GM10248 (cell line): ENCODE results near the gene KRT6B.
"Not testable (repeated sequence)": the region's sequence is repeated elsewhere in the genome, so short reads cannot be mapped to it uniquely, and the experiment has no call there.

Source experiments
- CTCF ChIA-PET: fragments of 300-600 bp; sonication (Branson Sonifier 250); formaldehyde crosslinking; extraction: SDS; loops from one replicate; lab custom pipeline; 2021; ENCODE audit warnings: antibody characterized with exemption; lab: Yijun Ruan, JAX
- POLR2A ChIA-PET: fragments of 350-650 bp; sonication (Branson Sonifier 250); formaldehyde crosslinking; extraction: SDS; loops from one replicate; lab custom pipeline; 2020; ENCODE audit warnings: antibody characterized with exemption; lab: Yijun Ruan, JAX
- DNase-seq: peaks from one replicate; pipeline ENCODE4 v3.0.0; 2012; ENCODE audit errors: extremely low spot score
- CTCF ChIP-seq: IDR thresholded peaks from 2 replicates; pipeline ENCODE4 v1.5.1; 2012; ENCODE audit warnings: mild to moderate bottlenecking, low read depth; ENCODE audit errors: extremely low read depth, missing control alignments, control extremely low read depth

Gene KRT6B

GRCh38 chr12:52452101-52452500 lies at the start of gene KRT6B:
Gene KRT6B (minus strand): TSS chr12:52452146. CDS start chr12:52452078, 68 bp downstream.
- DNase-seq = no peak
- POLR2A ChIA-PET = no interaction called here
- CTCF ChIA-PET = no interaction called here
- TF ChIP-seq CTCF = no peak

GRCh38 chr12:52501490-52501889 lies 49.5 kb upstream of the KRT6B start:
- no peak for TF ChIP-seq CTCF
- ChIA-PET CTCF (no interaction called here), POLR2A (no interaction called here)

GRCh38 chr12:52500574-52500973 lies 48.6 kb upstream of the KRT6B start:
- DNase-seq, CTCF ChIA-PET, POLR2A ChIA-PET: not testable (repeated sequence)

More at GRCh38 chr12:52501490-52501889, 49.5 kb upstream of the KRT6B start:
- no peak for DNase-seq

- no peak for DNase-seq
Measured at GRCh38 chr12:52499806-52500560, 48.0 kb upstream of the KRT6B start.

GRCh38 chr12:52498946-52499345 lies 47.0 kb upstream of the KRT6B start:
- POLR2A ChIA-PET = no interaction called here
- CTCF ChIA-PET = no interaction called here
- DNase-seq = no peak
- no peak for TF ChIP-seq CTCF

More at GRCh38 chr12:52499806-52500560, 48.0 kb upstream of the KRT6B start:
- ChIA-PET CTCF (no interaction called here), POLR2A (no interaction called here)
- TF ChIP-seq CTCF = no peak

- TF ChIP-seq CTCF = no peak
- ChIA-PET POLR2A (no interaction called here), CTCF (no interaction called here)
- no peak for DNase-seq
Measured at GRCh38 chr12:52497975-52498374, 46.0 kb upstream of the KRT6B start.

- CTCF ChIA-PET = no interaction called here
- TF ChIP-seq CTCF = no peak
- no peak for DNase-seq
- POLR2A ChIA-PET = no interaction called here
Measured at GRCh38 chr12:52496590-52497071, 44.7 kb upstream of the KRT6B start.
